ENCODE measurements around the gene TMEM263.
"Not testable (repeated sequence)": the region's sequence is repeated elsewhere in the genome, so short reads cannot be mapped to it uniquely, and the experiment has no call there.

Gene TMEM263

DNA sequence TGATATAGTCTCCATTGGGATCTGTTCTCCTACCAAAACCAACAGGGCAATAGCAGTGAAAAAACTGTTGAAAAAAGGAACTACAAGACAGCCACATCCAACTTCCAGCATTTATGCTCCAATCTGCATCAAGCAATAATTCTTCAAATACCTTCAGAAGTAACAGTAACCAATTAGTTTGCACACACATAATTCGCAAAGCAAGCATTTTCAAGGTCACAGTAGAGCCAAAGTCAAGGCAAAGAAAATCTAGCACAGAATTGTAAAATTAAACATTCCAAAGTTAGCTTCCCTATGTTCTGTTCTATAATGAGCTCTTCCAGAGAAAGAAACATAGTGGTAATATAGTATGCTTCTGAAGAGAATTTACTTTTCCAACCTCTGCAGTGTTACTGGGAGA is 42.2 kb downstream of the TMEM263 start:
- TF ChIP-seq, protein P1, sequence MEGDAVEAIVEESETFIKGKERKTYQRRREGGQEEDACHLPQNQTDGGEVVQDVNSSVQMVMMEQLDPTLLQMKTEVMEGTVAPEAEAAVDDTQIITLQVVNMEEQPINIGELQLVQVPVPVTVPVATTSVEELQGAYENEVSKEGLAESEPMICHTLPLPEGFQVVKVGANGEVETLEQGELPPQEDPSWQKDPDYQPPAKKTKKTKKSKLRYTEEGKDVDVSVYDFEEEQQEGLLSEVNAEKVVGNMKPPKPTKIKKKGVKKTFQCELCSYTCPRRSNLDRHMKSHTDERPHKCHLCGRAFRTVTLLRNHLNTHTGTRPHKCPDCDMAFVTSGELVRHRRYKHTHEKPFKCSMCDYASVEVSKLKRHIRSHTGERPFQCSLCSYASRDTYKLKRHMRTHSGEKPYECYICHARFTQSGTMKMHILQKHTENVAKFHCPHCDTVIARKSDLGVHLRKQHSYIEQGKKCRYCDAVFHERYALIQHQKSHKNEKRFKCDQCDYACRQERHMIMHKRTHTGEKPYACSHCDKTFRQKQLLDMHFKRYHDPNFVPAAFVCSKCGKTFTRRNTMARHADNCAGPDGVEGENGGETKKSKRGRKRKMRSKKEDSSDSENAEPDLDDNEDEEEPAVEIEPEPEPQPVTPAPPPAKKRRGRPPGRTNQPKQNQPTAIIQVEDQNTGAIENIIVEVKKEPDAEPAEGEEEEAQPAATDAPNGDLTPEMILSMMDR (IDR thresholded peaks at IDR 0.05; ENCODE audit: control insufficient read depth, extremely low read depth, insufficient read depth) = no peak
- no peak for DNase-seq (ENCODE audit: low read depth)
- H3K4me3 ChIP-seq (ENCODE audit: low read depth, low read length) = no peak overlapping the region

DNA sequence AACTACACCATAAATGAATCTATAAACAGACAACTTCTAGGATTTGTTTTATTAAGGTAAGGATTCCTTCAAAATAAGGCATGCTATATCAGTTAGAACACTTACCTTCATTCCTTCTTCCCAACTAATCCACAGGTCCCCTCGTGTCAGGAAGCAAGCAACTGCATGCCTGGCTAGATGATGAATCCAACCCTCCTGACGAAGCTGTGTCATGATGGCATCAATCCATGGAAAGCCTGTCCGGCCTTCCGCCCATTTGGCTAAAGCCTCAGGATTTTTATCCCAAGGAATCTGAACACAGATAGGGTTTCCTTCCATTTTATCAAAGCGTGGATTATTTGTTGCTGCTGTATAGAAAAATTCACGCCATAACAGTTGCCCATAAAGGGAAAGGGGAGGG is 43.7 kb downstream of the TMEM263 start:
- TF ChIP-seq, protein P1 (IDR thresholded peaks at IDR 0.05; ENCODE audit: control insufficient read depth, extremely low read depth, insufficient read depth) = no peak
- DNase-seq (ENCODE audit: low read depth) = no peak
- H3K4me3 ChIP-seq (ENCODE audit: low read depth, low read length) = no peak overlapping the region

DNA sequence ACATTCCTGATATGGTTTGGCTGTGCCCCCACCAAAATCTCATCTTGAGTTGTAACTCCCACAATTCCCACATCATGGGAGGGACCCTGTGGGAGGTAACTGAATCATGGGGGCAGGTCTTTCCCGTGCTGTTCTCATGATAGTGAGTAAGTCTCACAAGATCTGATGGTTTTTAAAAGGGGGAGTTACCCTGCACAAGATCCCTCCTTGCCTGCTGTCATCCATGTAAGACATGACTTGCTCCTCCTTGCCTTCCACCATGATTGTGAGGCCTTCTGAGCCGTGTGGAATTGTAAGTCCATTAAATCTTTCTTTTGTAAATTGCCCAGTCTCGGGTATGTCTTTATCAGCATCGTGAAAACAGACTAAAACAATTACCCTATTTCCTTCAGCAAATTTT is 47.0 kb downstream of the TMEM263 start:
- H3K4me3 ChIP-seq (ENCODE audit: low read depth, low read length); DNase-seq (ENCODE audit: low read depth): not testable (repeated sequence)

DNA sequence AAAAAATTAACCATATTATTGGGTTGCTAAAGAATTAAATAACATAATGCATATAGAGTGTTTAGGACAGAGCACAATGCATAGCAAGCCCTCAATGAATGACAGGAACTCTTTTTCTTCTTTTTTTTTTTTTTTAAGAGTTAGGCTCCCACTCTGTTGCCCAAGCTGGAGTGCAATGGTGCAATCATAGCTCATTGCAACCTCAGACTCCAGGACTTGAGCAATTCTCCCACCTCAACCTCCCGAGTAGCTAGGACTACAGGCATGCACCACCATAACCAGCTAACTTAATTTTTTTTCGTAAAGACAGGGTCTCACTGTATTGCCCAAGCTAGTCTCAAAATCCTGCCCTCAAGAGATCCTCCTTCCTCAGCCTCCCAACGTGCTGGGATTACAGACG is 51.7 kb downstream of the TMEM263 start:
- TF ChIP-seq, protein P1 (IDR thresholded peaks at IDR 0.05; ENCODE audit: control insufficient read depth, extremely low read depth, insufficient read depth) = no peak
- DNase-seq (ENCODE audit: low read depth) = no peak
- H3K4me3 ChIP-seq (ENCODE audit: low read depth, low read length) = no peak overlapping the region

DNA sequence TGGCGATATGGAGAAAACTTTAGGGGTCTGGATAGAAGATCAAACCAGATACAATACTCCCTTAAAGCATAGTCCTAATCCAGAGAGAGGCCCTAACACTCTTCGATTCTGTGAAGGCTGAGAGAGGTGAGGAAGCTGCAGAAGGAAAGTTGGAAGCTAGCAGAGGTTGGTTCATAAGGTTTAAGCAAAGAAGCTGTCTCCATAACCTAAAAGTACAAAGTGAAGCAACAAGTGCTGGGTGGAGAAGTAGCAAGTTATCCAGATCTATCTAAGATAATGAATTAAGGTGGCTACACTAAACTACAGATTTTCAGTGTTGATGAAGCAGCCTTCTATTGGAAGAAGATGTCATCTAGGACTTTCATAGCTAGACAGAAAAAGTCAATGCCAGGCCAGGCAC is 55.8 kb downstream of the TMEM263 start:
- TF ChIP-seq, protein P1 (IDR thresholded peaks at IDR 0.05; ENCODE audit: control insufficient read depth, extremely low read depth, insufficient read depth) = no peak
- no peak overlapping the region for H3K4me3 ChIP-seq (ENCODE audit: low read depth, low read length)
- DNase-seq (ENCODE audit: low read depth) = no peak

DNA sequence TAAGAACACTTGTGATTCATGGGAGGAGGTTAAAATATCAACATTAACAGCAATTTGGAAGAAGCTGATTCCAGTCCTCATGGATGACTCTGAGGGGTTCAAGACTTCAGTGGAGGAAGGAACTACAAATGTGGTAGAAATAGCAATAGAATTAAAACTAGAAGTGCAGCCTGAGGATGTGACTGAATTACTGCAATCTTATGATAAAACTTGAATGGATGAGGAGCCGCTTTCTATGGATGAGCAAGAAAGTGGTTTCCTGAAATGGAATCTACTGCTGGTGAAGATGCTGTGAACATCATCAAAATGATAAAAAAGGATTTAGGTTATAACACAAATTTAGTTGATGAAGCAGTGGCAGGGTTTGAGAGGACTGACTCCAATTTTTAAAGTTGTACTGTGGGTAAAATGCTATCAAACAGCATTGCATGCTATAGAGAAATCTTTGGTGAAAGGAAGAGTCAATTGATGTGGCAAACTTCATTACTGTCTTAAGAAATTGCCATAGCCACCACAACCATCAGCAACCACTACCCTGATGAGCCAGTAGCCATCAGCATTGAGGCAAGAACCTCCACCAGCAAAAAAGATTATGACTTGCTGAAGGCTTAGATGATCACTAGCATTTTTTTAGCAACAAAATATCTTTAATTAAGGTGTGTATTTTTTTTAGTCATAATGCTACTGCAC is 57.2 kb downstream of the TMEM263 start:
- H3K4me3 ChIP-seq (ENCODE audit: low read depth, low read length) = no peak overlapping the region
- DNase-seq (ENCODE audit: low read depth) = no peak
- TF ChIP-seq, protein P1 (IDR thresholded peaks at IDR 0.05; ENCODE audit: control insufficient read depth, extremely low read depth, insufficient read depth) = no peak

DNA sequence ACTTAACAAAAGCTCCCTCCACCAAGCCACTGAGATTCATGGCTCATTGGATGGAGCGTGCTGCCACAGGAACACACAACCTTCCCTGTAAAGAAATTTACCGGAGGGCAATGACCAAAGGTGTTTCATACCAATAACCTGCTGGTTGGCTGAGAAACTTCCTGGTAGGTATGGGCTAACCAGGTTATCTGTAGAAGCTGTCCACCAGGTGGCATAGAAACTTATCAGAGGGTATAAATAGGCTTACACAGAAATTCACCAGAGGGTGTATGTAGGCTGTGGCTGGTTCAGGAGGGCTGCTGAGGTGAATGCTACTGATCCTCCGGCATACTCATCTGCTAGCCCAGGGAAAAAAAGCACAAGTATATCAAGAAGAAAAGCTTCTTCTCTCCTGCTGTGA is 58.3 kb downstream of the TMEM263 start:
- TF ChIP-seq, protein P1 (IDR thresholded peaks at IDR 0.05; ENCODE audit: control insufficient read depth, extremely low read depth, insufficient read depth) = peak; percentile 53
- DNase-seq (ENCODE audit: low read depth) = peak; percentile 50

More for the DNA sequence above, 58.3 kb downstream of the TMEM263 start:
- no peak overlapping the region for H3K4me3 ChIP-seq (ENCODE audit: low read depth, low read length)

Data from LNCaP clone FGC (cell line).